ENCODE results near the gene TENM4. TPM values are rescaled to one million over a fixed set of nuclear protein-coding genes. Genes with fewer than 3 reads are reported as not detected.

The TENM4 gene
- total and polyA plus RNA-seq, 2 of the 13 experiments (the other 11 are each of a cell fraction or from before 2014, with no cell fraction given), result not detected

GRCh38 chr11:78941226-78941851 is 499.5 kb downstream of the TENM4 start:
- Histone ChIP-seq H3K4me2 (ENCODE audit: low read depth, low read length) (peak overlapping the region; percentile 16; the same call in 1 of the 2 replicates), H3K4me3 (replicated peaks in 1 of 3; ENCODE audit: insufficient read depth in 1 of 3, low read depth in 2 of 3, low read length in 3 of 3) (no peak overlapping the region), H4K20me1 (ENCODE audit: insufficient read depth, low read length) (no peaks in the 10 kb centered on the region), H3K9me3 (ENCODE audit: low read length) (no peaks in the 10 kb centered on the region), H3K4me1 (ENCODE audit: insufficient read depth, low read length) (peaks cover 10% of the 10 kb centered on the region; the same call in 1 of the 2 replicates), H3K27ac (ENCODE audit: extremely low read length, insufficient read depth, low read length) (no peak overlapping the region), H3K36me3 (replicated peaks in 1 of 2; ENCODE audit: control insufficient read depth in 1 of 2, insufficient read depth in 2 of 2, low read length in 2 of 2) (no peaks in the 10 kb centered on the region), H3K27me3 (ENCODE audit: control insufficient read depth in 1 of 2, insufficient read depth in 2 of 2, low read length in 2 of 2) (peaks cover 4 to 8% of the 10 kb centered on the region in 2 experiments; a peak in 2 of 5 replicates), H2AFZ (ENCODE audit: low read length) (no peak overlapping the region), H3K9ac (ENCODE audit: insufficient read depth, low read depth, low read length) (no peak overlapping the region), H3K79me2 (ENCODE audit: insufficient read depth, low read length) (no peaks in the 10 kb centered on the region)
- CTCF ChIA-PET (ENCODE audit: low intra/inter-chr PET ratio, low total read pairs), result no interaction called here
- no peak for DNase-seq (ENCODE audit: low spot score)
- no peak for FAIRE-seq
- ATAC-seq, result peak; percentile 49
- POLR2A ChIA-PET, result no interaction called here
- no TSS peak for BruUV-seq (replicated peaks)
- in situ Hi-C loops (cut with HindIII; ENCODE audit: extremely low pct_ligation_motif_present, low pct_unique_long_range_greater_than_20kb), result no loop called here
- TF ChIP-seq PRDM4 (CRISPR knock-in tag; IDR thresholded peaks at IDR 0.05; ENCODE audit: borderline replicate concordance), result no peak
- TF ChIP-seq BRCA1 (CRISPR knock-in tag; IDR thresholded peaks at IDR 0.05), result no peak
- no peak for TF ChIP-seq ZNF430 (CRISPR knock-in tag; IDR thresholded peaks at IDR 0.05)
- no peak for TF ChIP-seq SP5 (CRISPR knock-in tag; IDR thresholded peaks at IDR 0.05; ENCODE audit: borderline replicate concordance, low read depth)
- TF ChIP-seq PAF1 (CRISPR knock-in tag; IDR thresholded peaks at IDR 0.05), result no peak
- TF ChIP-seq MXD3 (CRISPR knock-in tag; IDR thresholded peaks at IDR 0.05), result no peak
- no peak for TF ChIP-seq MAFK (conservative IDR thresholded peaks at IDR 0.05 in 1 of 2, IDR thresholded peaks at IDR 0.05 in 1 of 2; ENCODE audit: low read length in 2 of 2)
- TF ChIP-seq PAX8 (CRISPR knock-in tag; IDR thresholded peaks at IDR 0.05; ENCODE audit: borderline replicate concordance), result no peak
- TF ChIP-seq PLSCR1 (CRISPR knock-in tag; IDR thresholded peaks at IDR 0.05; ENCODE audit: borderline replicate concordance), result no peak
- no peak for TF ChIP-seq SIN3B (IDR thresholded peaks at IDR 0.05; ENCODE audit: low read length)
- TF ChIP-seq ZFX (CRISPR knock-in tag; IDR thresholded peaks at IDR 0.05; ENCODE audit: low read depth), result no peak
- TF ChIP-seq RCOR2 (CRISPR knock-in tag; IDR thresholded peaks at IDR 0.05), result no peak
- TF ChIP-seq FOSL1 (CRISPR knock-in tag; IDR thresholded peaks at IDR 0.05; ENCODE audit: borderline replicate concordance), result no peak
- TF ChIP-seq SSRP1 (CRISPR knock-in tag; IDR thresholded peaks at IDR 0.05), result no peak
- TF ChIP-seq ETV6 (CRISPR knock-in tag; conservative IDR thresholded peaks at IDR 0.05), result no peak
- TF ChIP-seq ZNF33A (CRISPR knock-in tag; IDR thresholded peaks at IDR 0.05; ENCODE audit: borderline replicate concordance), result no peak
- TF ChIP-seq ZNF329 (CRISPR knock-in tag; IDR thresholded peaks at IDR 0.05; ENCODE audit: low read depth), result no peak
- TF ChIP-seq TEF (CRISPR knock-in tag; IDR thresholded peaks at IDR 0.05), result no peak
- WGBS (ENCODE audit: low lambda C conversion rate), result 59% methylated on average over 8 of the region's 10 CpGs
- intact Hi-C loops (cut with micrococcal nuclease; ENCODE audit: unreplicated experiment), result no loop called here

Measured in HepG2 (cell line).